ENCODE data around the gene OSBPL6. TPM values are rescaled to one million over a fixed set of nuclear protein-coding genes. Genes with fewer than 3 reads are reported as not detected.
"Not testable (repeated sequence)": the region's sequence is repeated elsewhere in the genome, so short reads cannot be mapped to it uniquely, and the experiment has no call there.

Gene OSBPL6
- total and polyA plus RNA-seq, 11 donors = 1.2 to 9.6 (median 4.2) TPM

DNA sequence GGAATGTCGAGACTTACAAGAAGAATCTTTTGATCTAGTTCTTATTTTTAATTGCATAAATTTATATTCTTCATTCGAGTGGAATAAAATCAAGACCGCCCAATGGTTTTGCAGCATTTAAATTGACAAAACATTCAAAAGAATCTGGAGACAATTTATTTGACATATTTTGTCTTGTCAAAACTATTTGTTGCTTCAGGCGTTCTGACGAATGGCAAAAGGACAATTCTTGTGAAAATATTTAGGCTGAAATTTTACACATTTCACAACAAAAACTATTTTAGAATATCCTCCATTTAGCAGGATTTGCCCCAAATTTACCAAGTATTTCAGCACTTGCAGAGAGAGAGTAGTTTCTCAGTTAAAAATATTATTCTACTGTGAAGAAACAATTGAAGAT lies 214.9 kb downstream of the OSBPL6 start:
- no peak for ATAC-seq
- TF ChIP-seq POLR2A (IDR thresholded peaks at IDR 0.05) = no peak
- TF ChIP-seq, protein P1, sequence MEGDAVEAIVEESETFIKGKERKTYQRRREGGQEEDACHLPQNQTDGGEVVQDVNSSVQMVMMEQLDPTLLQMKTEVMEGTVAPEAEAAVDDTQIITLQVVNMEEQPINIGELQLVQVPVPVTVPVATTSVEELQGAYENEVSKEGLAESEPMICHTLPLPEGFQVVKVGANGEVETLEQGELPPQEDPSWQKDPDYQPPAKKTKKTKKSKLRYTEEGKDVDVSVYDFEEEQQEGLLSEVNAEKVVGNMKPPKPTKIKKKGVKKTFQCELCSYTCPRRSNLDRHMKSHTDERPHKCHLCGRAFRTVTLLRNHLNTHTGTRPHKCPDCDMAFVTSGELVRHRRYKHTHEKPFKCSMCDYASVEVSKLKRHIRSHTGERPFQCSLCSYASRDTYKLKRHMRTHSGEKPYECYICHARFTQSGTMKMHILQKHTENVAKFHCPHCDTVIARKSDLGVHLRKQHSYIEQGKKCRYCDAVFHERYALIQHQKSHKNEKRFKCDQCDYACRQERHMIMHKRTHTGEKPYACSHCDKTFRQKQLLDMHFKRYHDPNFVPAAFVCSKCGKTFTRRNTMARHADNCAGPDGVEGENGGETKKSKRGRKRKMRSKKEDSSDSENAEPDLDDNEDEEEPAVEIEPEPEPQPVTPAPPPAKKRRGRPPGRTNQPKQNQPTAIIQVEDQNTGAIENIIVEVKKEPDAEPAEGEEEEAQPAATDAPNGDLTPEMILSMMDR (IDR thresholded peaks at IDR 0.05) = no peak
- Histone ChIP-seq H3K4me3 (no peak overlapping the region), H3K27ac (no peak overlapping the region), H3K9me3 (no peaks in the 10 kb centered on the region), H3K36me3 (no peaks in the 10 kb centered on the region), H3K4me1 (peaks cover 0 to 7% (median 0%) of the 10 kb centered on the region in 12 donors), H3K27me3 (no peaks in the 10 kb centered on the region)
- WGBS, 4 donors = 89 to 91% (median 89%) methylated on average over 5 of the region's 5 CpGs
- no peak for DNase-seq
- intact Hi-C loops (cut with DNase I) = no loop called here

DNA sequence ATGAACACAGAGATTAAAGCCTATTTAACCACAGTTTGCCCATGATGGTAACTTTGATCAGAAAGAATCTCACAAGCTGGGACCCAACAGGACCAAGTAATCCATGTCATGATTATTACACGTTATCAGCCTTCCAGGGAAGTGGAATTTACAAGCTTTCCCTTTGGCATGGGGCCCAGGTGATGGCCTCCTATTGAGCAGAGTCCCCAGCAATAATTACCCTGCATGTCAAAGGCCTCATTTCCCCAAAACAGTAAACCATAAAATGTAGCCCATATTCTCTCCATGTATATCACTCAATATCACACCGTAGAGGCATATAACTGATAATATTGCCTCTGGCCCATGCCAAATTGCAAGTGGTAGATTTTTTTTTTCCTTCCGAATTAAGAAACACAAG lies 217.7 kb downstream of the OSBPL6 start:
- no peaks in the 10 kb centered on the region for H3K36me3 ChIP-seq
- H3K9me3 ChIP-seq = no peaks in the 10 kb centered on the region
- intact Hi-C loops (cut with DNase I) = loop anchor here in 6 of 10 donors (2.0 to 10.0 kb wide), 5 partner anchors 67 to 300 kb away; partner anchors contain the start of genes RBM45 (in 4 of the 6) and FKBP7 (in 1 of the 6)
- ATAC-seq (no peak), DNase-seq (no peak)
- H3K4me1 ChIP-seq = peaks cover 0 to 22% (median 6%) of the 10 kb centered on the region in 12 donors
- H3K27me3 ChIP-seq = no peaks in the 10 kb centered on the region
- H3K27ac ChIP-seq = no peak overlapping the region
- H3K4me3 ChIP-seq = no peak overlapping the region
- 66 to 89% (median 81%) methylated on average over 3 of the region's 3 CpGs for WGBS, 4 donors
- no peak for TF ChIP-seq POLR2A (IDR thresholded peaks at IDR 0.05)
- TF ChIP-seq, protein P1 (IDR thresholded peaks at IDR 0.05) = no peak

DNA sequence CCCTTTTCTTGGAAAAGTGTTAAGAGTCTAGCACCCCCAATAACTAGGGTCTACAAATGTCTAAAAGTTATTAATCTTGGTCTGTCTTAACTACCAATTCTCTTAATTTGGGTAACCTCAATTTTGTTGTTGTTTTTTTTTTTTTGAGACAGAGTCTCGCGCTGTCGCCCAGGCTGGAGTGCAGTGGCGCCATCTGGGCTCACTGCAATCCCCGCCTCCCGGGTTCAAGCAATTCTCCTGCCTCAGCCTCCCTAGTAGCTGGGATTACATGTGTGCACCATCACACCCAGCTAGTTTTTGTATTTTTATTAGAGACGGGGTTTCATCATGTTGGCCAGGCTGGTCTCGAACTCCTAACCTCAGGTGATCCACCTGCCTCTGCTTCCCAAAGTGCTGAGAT lies 218.1 kb downstream of the OSBPL6 start:
- not testable (repeated sequence) for H3K36me3 ChIP-seq, DNase-seq, H3K27ac ChIP-seq, H3K4me3 ChIP-seq, ATAC-seq, H3K9me3 ChIP-seq, H3K27me3 ChIP-seq
- peaks cover 0 to 22% (median 6%) of the 10 kb centered on the region in 12 donors for H3K4me1 ChIP-seq
- WGBS, 4 donors = 96 to 98% (median 97%) methylated on average over 8 of the region's 8 CpGs
- intact Hi-C loops (cut with DNase I) = loop anchor here in 6 of 10 donors (2.0 to 10.0 kb wide), 5 partner anchors 66 to 300 kb away; partner anchors contain the start of genes RBM45 (in 4 of the 6) and FKBP7 (in 1 of the 6)

DNA sequence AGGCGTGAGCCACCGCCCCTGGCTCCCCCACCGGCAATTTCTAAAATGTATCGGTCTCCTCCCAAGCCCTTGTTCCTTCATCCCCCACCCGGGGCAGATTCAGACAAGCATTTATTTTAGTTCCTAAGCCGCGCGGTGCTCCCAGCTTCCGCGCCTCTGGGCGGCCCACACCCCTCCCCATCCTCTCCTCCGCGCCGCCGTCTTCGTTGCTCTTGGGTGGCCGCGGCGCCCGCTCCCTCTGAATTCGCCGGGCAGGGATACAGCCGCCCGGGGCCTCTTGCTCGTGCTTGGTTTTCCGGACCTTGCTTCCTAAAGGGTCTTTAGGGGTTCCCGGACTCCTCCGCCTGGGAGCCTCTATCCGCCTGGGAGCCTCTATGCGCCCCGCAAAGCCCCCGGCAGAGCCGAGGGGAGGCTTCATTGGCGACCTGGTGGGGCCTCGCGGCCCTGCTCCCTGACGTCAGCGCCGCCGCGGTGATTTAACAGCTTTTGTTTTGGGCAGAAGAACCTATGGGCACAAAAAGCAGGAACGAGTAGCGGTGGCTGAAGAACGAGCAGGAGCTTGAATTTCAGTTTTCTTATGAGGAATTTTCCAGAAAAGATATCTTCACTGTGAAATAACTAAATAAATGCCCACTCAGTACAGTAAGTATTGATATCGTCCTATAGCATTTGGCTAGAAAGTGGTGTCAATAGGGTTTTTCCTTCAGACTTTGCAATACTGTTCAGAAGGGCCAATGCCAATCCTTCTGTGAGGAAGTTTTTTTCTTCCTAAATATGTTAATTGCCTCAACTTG lies 219.4 kb downstream of the OSBPL6 start:
- TF ChIP-seq POLR2A (IDR thresholded peaks at IDR 0.05) = peak in 1 of 2 donors; percentile 27
- TF ChIP-seq, protein P1 (IDR thresholded peaks at IDR 0.05) = peak in 1 of 12 donors; percentile 8
- Histone ChIP-seq H3K36me3 (no peaks in the 10 kb centered on the region), H3K27ac (peak overlapping the region; percentile 86 to 97 (median 92)), H3K9me3 (no peaks in the 10 kb centered on the region), H3K27me3 (no peaks in the 10 kb centered on the region), H3K4me3 (peak overlapping the region; percentile 41 to 88 (median 66)), H3K4me1 (peaks cover 0 to 22% (median 6%) of the 10 kb centered on the region in 12 donors)
- ATAC-seq (peak; percentile 71 to 89 (median 87)), DNase-seq (peak; percentile 72 to 90 (median 80))
- 0 to 1% (median 1%) methylated on average over 28 to 45 of the region's 45 CpGs for WGBS, 4 donors
- intact Hi-C loops (cut with DNase I) = loop anchor here in 7 of 10 donors (1.0 to 10.0 kb wide), 9 partner anchors 16 to 303 kb away; partner anchors contain the start of genes RBM45 (in 5 of the 7), FKBP7 (in 1 of the 7), PJVK (in 1 of the 7) and PRKRA (in 1 of the 7)

All from heart left ventricle (tissue), 16 donors.